ENCODE results near the gene RBX1.

The RBX1 gene

GRCh38 chr22:40967111-40967760, 16.1 kb downstream of the RBX1 start:
- TF ChIP-seq CTCF (IDR thresholded peaks at IDR 0.05; ENCODE audit: low read length, missing control alignments): no peak
- no peak overlapping the region for H3K4me3 ChIP-seq (replicated peaks; ENCODE audit: low read depth, low read length)
- no peak for DNase-seq (ENCODE audit: low read depth)

- no peak for TF ChIP-seq CTCF (IDR thresholded peaks at IDR 0.05; ENCODE audit: low read length, missing control alignments)
- no peak for DNase-seq (ENCODE audit: low read depth)
- H3K4me3 ChIP-seq (replicated peaks; ENCODE audit: low read depth, low read length): no peak overlapping the region
Observed at GRCh38 chr22:40972587-40972986, 21.4 kb downstream of the RBX1 start.

- TF ChIP-seq CTCF (IDR thresholded peaks at IDR 0.05; ENCODE audit: low read length, missing control alignments): no peak
- no peak for DNase-seq (ENCODE audit: low read depth)
- no peak overlapping the region for H3K4me3 ChIP-seq (replicated peaks; ENCODE audit: low read depth, low read length)
Observed at GRCh38 chr22:40973144-40973543, 22.0 kb downstream of the RBX1 start.

GRCh38 chr22:40975366-40975765, 24.2 kb downstream of the RBX1 start:
- no peak for DNase-seq (ENCODE audit: low read depth)
- H3K4me3 ChIP-seq (replicated peaks; ENCODE audit: low read depth, low read length): no peak overlapping the region
- no peak for TF ChIP-seq CTCF (IDR thresholded peaks at IDR 0.05; ENCODE audit: low read length, missing control alignments)

- TF ChIP-seq CTCF (IDR thresholded peaks at IDR 0.05; ENCODE audit: low read length, missing control alignments): no peak
- no peak overlapping the region for H3K4me3 ChIP-seq (replicated peaks; ENCODE audit: low read depth, low read length)
Observed at GRCh38 chr22:40976866-40977700, 25.9 kb downstream of the RBX1 start.

GRCh38 chr22:40979198-40979597, 28.0 kb downstream of the RBX1 start:
- no peak for TF ChIP-seq CTCF (IDR thresholded peaks at IDR 0.05; ENCODE audit: low read length, missing control alignments)
- DNase-seq (ENCODE audit: low read depth): no peak
- no peak overlapping the region for H3K4me3 ChIP-seq (replicated peaks; ENCODE audit: low read depth, low read length)

More at GRCh38 chr22:40976866-40977700, 25.9 kb downstream of the RBX1 start:
- DNase-seq (ENCODE audit: low read depth): no peak
